HG03571 (cell line): ENCODE measurements around the gene NKIRAS2.

ENCODE experiments used
- ATAC-seq: cut with Tn5 transposase; IDR thresholded peaks from one replicate; pipeline ENCODE4 v1.9.1; 2021; ENCODE audit not compliant: unreplicated experiment

Gene NKIRAS2

GRCh38 chr17:42053731-42054500 lies 34.0 kb downstream of the NKIRAS2 start:
- no peak for ATAC-seq

- ATAC-seq: no peak
These were observed 35.1 kb downstream of the NKIRAS2 start for GRCh38 chr17:42055027-42055426.

- no peak for ATAC-seq
These were observed 35.6 kb downstream of the NKIRAS2 start for GRCh38 chr17:42055496-42055895.

GRCh38 chr17:42056635-42057034 lies 36.7 kb downstream of the NKIRAS2 start:
- ATAC-seq: no peak

GRCh38 chr17:42058063-42058462 lies 38.2 kb downstream of the NKIRAS2 start:
- ATAC-seq: no peak

- no peak for ATAC-seq
These were observed 39.9 kb downstream of the NKIRAS2 start for GRCh38 chr17:42059815-42060214.

GRCh38 chr17:42060231-42060630 lies 40.3 kb downstream of the NKIRAS2 start:
- ATAC-seq: no peak

- ATAC-seq: no peak
These were observed 42.0 kb downstream of the NKIRAS2 start for GRCh38 chr17:42061646-42062487.

GRCh38 chr17:42062681-42063080 lies 42.8 kb downstream of the NKIRAS2 start:
- no peak for ATAC-seq

- ATAC-seq: no peak
These were observed 45.3 kb downstream of the NKIRAS2 start for GRCh38 chr17:42065201-42065600.

- ATAC-seq: no peak
These were observed 47.6 kb downstream of the NKIRAS2 start for GRCh38 chr17:42067371-42068091.

GRCh38 chr17:42068979-42069378 lies 49.1 kb downstream of the NKIRAS2 start:
- ATAC-seq: no peak

GRCh38 chr17:42071810-42072209 lies 51.9 kb downstream of the NKIRAS2 start:
- no peak for ATAC-seq

GRCh38 chr17:42072323-42073187 lies 52.7 kb downstream of the NKIRAS2 start:
- ATAC-seq: no peak
